ENCODE results near the gene KIRREL1.

Gene KIRREL1

DNA sequence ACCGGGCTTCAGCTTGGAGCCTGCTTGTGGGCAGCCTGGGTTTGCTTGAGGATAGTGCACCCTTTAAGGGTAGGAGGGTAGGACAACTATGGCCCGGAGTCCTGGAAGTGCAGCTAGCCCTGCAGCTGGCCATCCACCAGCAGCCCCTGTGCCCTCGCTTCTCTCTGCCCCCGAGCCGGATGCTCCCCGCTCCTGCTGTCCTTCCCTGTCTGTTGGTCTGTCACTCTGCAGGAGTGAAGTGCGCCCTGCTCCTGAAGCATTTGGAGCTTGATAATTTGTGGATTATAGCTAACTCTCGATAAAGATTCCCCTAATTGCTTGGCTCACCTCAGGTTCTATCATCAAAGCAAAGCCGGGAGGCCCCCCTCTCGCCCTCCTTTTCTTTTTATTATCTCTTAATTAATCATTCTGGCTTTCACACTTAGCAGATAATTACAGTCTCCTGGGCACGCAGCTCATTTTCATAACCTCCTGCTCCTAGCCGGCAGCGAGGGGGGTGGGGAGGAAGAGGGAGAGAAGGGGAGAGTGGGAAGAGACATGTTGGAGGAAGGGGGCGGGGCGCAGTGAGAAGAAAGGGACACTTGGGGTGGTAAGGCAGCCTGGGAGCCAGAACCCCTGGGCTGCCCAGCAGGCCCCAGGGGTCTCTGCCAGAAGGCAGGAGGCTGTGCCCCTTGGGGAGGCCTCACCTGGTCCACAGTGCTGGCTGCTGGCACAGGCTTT is 14.4 kb downstream of the KIRREL1 start:
- no peak for DNase-seq (ENCODE audit: low read depth in 2 of 2)

DNA sequence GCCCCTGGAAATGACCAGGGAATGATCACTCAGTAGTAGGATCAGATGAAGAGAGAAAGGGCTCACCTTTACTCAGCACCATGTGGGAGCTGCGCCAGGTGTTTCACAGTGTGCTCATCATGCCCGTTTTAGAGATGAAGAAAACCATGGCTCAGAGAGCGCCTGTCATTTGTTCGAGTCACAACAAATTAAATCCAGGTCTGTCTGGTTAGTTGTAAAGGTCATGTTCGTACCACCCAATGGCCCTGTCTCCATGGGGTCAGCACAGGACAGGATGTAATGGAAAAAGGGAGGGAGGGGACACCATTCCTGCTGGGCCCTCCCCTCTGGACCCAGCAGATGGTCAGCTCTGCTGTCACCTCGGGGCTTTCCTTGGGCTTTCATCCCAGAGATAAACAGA is 15.2 kb downstream of the KIRREL1 start:
- DNase-seq (ENCODE audit: low read depth in 2 of 2): no peak

DNA sequence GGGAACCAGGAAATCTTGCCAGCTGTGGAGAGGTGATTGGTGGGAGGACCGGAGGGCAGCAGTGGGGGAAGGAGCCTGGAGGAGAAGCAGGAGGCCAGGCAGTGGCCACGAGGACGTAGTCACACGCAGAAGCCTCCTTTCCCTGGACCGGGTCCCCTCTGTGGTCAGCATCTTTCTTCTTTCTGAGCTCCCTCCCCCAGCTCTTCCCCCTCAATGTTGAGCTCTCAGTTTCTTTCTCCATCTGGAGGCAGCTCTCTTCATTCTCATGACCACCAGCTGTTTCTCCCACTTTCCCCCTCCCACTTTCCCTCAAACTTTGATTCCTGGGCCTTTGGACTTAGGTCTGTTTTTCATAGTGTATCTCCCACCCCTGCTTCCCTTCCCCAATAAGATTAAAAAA is 18.3 kb downstream of the KIRREL1 start:
- DNase-seq (ENCODE audit: low read depth in 2 of 2): no peak

DNA sequence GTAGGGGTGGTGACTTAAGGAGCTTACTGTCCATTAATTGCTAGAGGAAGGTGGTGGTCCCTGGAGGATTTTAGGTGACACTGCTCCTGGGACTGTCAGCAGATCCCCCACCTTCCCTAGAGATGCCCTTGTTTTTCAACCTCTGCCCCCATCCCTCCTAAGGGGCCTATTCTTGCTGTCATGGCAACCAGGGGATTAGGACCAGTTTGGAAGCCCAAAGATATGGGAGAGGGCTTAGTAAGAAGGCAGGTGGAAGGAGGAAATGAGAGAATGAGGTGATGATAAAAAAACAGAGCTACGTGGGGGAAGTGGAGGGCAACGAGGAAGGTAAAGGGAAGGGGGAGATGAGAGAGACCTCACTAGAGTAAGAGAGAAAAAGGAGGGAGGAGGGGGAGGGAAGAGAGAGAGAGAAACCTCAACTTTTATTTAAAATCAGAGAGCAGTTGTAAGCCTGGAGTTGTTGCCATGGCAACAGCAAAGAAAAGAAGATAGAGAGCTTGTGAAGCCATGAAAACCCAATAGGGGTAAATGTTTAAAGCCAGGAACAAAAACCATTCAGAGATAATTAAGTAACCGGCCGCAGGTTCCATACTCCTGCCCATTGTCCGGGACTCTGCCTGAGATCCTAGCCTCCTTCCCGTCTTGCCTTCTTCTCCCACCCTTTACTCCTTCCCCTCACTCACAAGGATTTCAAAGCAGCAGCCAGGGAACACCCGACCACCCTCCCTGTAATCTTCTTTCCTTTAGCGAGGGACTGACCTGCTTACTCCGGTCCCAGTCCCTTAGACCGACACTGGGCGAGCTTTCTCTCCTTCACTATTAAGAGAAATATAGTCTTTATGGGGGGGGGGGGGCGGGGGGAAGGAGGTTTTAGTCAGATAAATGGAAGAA is 20.6 kb downstream of the KIRREL1 start:
- DNase-seq (ENCODE audit: low read depth in 2 of 2): no peak

DNA sequence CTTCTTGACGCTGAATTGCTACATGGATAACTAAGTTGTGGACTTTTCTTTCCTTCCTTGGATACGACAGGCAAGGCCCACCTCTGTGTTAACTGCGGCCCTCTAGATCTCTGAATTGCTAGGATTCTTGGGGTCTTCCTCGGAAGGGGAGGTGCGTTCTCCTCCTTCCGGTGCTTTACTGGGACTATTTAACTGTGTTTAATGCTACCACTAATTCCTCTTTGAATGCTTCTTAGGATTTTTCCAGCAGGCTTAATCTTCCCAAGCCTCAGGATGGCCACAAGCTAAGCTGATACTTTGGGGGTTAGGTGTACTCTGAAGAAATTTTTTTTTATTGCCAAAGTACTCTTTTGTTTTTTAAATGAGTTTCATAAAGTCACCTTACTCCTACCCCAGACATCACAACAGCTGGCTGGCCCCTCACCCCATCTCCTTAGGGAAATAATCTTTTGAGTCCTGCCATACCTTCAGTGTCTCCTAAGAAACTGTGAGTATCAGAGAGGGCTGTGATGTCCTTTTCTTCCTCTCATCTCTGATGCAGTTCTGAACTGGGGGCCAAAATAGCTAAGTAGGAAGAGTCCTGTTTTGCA is 21.4 kb downstream of the KIRREL1 start:
- DNase-seq (ENCODE audit: low read depth in 2 of 2): no peak

DNA sequence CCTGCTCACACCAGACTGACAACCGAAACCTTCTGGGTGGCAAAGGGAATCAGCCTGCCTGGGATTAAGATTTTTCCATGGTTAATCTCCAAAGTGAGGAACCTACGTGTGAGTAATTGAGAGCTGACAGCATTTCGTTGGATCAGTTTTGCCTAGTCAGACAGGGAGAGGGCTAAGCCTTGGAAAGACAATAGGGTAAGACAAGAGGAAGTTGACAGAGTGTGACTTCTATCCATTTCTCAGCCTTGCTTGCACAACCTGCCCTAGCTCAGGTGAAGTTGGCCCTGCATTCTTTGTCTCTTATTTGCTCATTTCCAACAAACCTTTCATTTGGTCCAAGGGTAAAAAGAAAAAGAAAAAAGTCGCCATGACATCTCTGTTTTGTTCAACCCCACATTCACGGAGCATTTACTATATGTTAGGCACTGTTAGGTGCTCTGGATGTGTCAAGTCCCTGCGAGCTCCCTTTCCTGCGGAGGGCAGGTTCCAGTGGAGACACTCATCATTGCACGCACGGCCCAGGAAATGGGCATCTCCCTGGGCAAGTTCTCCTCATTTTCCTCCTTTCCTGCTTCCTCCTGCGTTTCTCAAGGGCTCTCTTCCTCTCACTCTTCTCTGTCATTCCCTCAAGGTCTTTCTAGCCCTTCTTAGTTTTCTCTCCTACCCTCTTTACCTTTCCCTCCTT is 23.3 kb downstream of the KIRREL1 start:
- no peak for DNase-seq (ENCODE audit: low read depth in 2 of 2)

DNA sequence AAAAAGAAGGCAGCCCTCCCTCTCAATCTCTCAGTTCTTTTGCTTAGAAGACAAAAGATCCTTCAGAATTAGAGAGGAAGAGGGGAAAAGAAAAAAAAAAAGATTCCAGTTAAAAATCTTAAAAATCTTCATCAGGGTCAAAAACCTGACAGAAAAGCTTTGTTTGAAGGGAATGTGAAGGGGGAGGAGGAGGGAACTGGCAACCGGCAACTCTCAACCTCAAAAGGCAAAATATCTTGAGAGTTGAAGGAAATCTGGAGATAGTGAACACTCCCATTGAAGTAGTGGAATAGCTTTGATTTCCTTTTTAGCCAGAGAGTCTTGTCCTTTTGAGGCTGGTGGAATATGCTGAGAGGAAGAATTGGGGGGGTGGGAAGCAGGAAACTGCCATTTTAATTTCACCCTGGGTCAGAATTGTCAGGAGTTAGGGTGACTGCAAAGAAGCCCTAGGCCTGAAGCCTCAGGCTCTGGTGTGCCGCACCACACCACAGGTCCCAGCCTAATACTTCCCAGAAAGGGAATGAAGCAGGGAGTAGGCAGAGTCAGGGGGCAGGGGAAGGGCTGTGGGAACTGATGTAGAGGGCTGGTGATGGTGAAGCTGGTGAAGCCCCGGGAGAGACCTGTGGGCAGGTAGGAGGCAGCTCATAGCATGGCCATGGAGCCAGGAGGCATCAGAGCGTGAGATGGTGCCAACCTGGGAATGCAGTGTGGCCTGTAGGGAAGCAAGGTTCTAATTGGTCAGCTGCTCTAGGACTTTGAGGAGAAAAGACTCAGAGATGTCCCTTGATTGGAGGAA is 24.6 kb downstream of the KIRREL1 start:
- no peak for DNase-seq (ENCODE audit: low read depth in 2 of 2)

DNA sequence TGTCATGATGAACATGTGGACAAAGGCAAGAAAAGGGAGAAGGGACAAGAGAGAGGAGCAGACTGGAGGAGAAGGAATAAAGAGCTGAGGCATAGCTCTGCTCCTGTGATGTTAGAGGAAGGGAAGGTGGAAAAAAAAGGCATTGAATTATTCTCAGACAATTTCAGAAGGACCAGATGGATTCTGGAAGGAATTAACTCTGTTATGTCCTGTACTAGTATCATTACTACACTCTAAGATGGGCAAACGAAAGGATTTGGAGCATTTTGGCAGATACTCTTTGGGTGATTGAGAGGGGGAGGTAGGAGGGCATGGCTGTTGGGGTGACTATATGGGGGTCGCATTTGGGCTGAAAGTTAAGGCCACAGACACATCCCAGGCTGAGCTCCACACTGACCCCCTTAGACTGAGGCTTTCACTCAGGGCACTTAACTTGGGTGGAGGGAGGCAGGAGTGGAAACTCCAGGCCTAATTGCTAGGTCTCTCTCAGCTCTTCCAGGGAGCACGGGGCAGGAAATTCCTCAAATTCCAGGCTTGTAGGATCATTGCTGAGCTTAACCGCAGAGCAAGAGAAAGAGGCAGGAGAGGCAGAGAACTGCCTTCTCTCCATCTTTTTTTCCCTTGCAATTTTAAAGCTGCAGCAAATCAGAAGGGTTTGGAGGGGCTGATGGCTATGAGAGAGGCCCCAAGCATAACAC is 25.9 kb downstream of the KIRREL1 start:
- DNase-seq (ENCODE audit: low read depth in 2 of 2): no peak

DNA sequence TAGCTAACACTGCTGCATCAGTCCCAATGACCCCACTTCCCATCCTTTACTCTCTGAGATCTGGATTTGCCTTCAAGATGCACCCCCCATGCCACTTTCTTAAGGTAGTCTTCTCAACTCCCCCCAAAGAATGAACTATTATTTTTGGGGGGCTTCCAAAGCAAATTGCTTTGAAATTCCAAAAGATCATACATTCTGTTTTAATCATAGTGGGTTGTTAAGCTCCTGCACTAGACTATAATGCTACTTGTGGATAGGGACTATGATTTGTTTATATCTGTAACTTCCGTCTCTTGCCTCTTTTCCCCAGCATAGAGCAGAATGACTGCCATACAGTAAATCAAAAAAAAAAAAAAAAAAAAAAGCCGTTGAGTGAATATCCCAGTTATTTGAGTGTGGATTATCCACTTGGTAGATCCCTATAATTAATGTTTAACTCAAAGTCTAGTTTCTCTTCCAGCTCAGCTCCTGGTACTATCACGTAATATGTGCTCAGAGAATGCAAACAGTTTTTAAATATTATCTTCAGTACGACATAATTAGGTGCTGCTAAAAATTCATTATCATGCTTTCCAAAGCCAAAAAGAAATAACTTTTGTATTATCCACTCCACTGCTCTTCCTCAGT is 26.9 kb downstream of the KIRREL1 start:
- DNase-seq (ENCODE audit: low read depth in 2 of 2): no peak

DNA sequence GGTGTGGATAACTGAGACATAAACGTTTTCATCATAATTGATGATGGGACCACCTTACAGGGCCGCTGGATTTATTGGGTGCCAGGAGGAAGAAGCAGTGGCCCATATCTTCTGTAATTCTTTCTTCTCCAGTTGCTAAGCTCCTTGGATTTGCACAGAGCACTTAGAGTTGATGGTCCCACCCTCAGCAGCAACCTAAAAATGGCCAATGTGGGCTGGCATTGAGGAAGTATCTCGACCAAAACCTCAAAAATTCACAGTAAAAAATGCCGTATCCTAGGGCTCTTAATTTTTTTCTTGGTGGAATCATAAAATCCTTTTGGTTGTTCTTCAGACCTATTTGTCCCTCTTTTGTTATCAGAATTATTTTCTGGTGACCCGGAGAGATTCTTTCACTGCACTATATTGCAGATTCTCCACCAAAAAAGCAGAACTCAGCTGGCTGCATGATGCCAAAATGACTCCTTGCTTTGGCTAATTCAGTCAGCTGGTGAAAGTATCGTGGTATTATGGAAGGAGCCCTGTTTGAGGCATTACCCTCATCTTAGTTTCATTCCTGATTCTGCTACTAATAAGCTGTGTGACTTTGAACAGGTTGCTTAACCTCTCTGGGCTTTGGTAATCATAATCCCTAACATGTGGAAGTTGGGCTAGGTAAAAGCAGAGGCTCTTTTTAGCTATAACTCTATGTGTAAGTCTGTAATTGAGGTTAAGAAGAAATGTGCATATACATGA is 27.6 kb downstream of the KIRREL1 start:
- DNase-seq (ENCODE audit: low read depth in 2 of 2): no peak

DNA sequence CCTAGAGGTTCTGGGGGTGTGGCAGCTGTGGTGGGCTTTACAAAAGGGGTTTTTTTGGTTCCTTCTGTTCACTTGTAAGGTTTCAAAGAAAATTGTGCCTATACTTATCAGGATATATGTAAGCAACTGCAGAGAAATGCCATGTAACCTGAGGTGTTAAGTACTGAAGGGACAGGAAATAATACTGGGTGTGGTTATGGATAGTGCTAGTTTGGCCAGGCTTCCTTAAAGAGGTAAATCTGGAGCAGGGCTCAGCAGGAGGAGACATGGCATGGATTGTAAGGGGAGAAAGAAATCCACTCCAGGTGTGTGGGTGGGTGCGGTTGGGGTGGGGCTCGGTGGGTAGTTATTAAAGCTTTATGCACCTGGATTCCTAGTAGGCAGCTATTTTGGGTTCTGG is 28.3 kb downstream of the KIRREL1 start:
- no peak for DNase-seq (ENCODE audit: low read depth in 2 of 2)

DNA sequence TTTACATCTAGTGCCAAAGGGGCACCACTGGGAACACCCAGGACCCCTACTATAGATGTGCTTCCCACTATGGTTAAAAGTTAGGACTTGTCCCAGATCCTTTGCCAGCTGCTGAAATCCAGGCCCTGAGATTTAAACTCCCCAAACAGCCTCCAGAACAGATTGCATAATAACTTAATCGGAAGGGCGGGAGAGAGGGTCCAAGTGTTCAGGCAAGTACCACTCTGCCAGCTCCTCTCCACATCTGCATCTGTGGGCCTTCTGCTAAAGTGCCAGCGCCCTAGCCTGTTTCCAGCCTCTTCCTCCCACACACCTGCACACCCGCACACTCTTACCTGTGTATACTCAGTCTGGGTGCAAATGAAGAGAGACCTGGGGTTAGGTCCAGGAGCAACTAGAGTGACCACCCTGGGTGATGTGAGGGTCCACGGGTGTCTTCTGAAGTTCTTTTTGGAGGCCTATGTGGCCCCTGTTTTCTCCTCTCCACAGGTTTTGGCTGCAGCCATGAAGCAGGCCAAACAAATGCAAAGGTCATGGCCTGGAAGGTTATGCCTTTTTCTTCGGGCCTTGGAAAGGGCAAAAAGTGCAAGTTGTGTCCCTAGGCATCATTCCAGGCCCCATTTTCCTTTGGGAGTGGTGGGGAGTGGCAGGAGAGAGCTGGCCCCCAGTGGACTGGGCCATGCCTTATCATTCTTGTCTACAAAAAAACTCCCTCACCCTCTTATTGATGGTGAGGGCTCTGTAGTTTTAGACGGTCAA is 29.3 kb downstream of the KIRREL1 start:
- DNase-seq (ENCODE audit: low read depth in 2 of 2): no peak

DNA sequence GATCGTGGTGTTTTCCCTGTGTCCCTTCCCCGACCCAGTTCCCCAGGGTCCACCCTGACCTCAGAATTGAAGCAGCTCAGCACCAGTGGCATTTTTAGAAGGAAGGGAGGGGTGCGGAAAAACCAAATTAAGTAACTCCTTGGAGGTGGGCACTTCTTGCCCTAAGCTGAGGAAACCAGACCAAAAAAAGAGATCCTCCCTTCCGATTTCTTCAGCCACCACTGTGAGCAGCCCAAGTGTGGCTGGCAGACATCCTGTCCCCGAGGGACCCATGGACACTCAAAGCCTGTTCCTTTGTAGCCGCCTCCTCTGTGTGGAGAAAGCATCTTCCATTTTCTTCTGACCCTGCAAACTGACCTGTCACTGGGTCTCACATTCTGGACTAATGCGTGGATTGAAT is 31.3 kb downstream of the KIRREL1 start:
- DNase-seq (ENCODE audit: low read depth in 2 of 2): no peak

DNA sequence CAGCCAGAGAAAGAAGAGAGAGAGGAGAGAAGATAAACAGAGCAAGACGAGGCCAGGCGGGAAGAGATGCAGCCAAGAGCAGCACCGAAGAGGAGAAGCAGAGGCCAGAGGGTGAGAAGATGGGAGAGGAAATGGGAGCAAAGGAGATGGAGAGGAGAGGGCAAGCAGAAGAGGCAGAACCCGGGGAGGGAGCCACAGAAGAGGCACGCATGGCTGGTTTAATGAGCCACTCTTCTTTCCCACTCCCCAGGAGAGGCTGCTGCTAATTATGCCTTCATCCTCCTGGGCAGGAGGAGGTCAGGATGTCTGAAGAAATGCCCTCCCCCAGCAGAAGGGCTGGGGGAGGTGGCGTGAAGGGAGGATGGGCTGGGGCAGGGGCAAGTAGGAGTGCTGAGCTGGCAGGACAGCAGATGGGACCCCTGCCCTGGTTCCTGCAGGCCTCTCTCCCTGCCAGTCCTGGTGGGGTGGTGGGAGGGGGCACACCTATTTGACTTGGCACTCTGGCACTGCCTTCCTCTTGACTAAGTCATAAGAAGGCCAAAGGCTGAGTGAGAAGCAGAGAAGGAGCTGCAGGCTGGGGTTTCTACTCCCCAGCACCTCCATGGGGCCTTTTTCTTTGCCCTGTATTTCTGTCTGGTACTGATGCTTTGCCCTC is 32.3 kb downstream of the KIRREL1 start:
- no peak for DNase-seq (ENCODE audit: low read depth in 2 of 2)

DNA sequence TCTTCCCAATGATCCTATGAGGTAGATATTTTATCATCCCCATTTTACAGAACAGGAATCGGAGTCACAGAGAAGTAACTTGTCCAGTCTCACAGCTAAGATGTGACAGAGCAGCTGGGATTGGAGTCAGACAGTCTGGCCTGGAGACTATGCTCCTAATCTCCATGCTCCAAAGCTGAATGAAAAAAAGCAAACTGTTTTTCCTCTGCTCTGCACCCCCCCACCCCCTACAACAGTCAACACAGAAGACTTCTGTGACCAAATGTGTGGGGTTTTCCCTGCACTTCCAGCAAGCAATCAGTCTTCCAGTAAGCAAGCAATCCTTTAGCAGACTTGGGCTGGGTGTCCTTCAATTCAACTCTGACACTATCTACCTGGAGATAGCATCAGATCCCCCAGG is 33.2 kb downstream of the KIRREL1 start:
- no peak for DNase-seq (ENCODE audit: low read depth in 2 of 2)

DNA sequence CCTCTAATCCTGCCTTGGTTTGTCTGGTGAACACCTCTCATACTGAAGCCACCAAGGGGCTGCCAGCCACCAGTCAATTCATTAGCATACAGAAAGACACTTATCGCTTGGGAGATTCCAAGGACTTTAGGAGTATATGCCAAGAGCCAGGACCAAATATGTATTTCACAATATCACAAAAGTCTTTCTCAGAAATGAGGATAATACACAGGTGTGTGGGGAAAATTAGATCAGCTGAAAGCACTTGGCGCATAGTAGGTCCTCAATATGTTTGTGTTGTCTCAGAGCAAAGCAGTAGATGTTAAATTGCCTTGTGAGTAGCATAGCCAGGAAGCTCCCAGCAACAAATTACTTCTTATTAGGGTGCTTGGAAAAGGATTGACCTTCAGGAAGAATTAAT is 34.1 kb downstream of the KIRREL1 start:
- DNase-seq (ENCODE audit: low read depth in 2 of 2): no peak

DNA sequence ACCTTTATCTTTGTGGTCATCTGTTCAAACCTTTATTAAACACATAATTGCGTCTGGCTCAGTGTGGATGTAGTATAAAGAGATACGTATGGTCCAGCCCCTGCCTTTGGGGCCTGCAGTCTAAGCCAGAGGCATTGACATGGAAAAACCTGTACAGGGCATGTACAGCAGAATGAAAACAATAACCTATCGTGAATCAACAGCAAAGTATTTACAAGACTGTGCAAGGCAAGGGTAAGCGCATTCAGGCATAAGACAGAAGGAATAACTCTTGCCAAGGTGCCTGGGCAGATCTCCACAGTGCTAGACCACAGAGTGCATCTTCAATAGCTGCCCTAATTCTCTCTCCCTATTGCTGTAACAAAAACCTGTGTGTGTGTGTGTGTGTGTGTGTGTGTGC is 35.5 kb downstream of the KIRREL1 start:
- no peak for DNase-seq (ENCODE audit: low read depth in 2 of 2)

DNA sequence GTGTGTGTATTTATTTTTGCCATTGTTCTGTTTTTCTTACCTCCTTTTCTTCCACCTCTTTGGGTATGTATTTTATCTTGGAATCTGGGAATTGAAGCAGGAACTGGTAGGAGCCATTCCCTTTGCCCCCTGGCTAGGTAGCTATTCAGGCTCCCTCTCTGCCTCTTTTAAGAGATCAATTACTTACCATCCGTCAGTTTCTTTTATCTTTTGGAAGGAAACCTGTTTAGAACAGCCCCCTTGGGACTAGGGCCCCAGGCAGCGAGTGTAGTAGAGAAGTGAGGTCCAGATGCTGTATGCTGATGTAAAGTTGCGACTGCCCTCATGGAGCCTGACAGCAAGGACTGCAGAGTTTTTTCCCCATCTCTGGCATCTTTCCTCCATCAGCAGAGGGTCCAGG is 41.6 kb downstream of the KIRREL1 start:
- DNase-seq (ENCODE audit: low read depth in 2 of 2): no peak

Measured in activated CD8-positive, alpha-beta memory T cell treated with anti-CD3 and anti-CD28 coated beads for 4 hours (primary cell).